Mammary epithelial cell (primary cell): ENCODE results near the gene FNBP1.

ENCODE experiments used
- CTCF ChIP-seq, 2 donors: IDR thresholded peaks in 1 of 2; conservative IDR thresholded peaks in 1 of 2; 2 replicates each; pipeline ENCODE4 v1.5.1; 2011 to 2012; ENCODE audit warnings: inconsistent platforms in 2 of 2, low read length in 2 of 2, mild to moderate bottlenecking in 2 of 2, control low read depth in 1 of 2, low read depth in 1 of 2; ENCODE audit not compliant: insufficient read depth in 1 of 2; ENCODE audit errors: extremely low read depth in 1 of 2
- EZH2 ChIP-seq: IDR thresholded peaks from 2 replicates; pipeline ENCODE4 v1.6.1; 2012; ENCODE audit warnings: low read length, inconsistent platforms, borderline replicate concordance

GRCh38 chr9:130042406-130042884, 544 bp downstream of the FNBP1 start:
- no peak for TF ChIP-seq CTCF (conservative IDR thresholded peaks at IDR 0.05 in 1 of 2, IDR thresholded peaks at IDR 0.05 in 1 of 2; ENCODE audit: extremely low read depth in 1 of 2, insufficient read depth in 1 of 2, low read depth in 1 of 2, low read length in 2 of 2)
- no peak for TF ChIP-seq EZH2
